Colon (tissue), 2 donors: ENCODE measurements around the gene KRT10.
"Not testable (repeated sequence)": the region's sequence is repeated elsewhere in the genome, so short reads cannot be mapped to it uniquely, and the experiment has no call there.

ENCODE experiments used
- FAIRE-seq: peaks from 2 replicates; lab custom pipeline; 2012; peaks lifted over from hg19 to GRCh38; lab: Jason Lieb, UNC
- donor health status: control.
- donor health status: control.

Gene KRT10

GRCh38 chr17:40822132-40822812 lies at the start of gene KRT10:
Gene KRT10 (minus strand): TSS chr17:40822614. CDS start chr17:40822585, 29 bp downstream.
- FAIRE-seq, result no peak

- no peak for FAIRE-seq
Measured at GRCh38 chr17:40871316-40871715, 48.9 kb upstream of the KRT10 start.

- no peak for FAIRE-seq
Measured at GRCh38 chr17:40870136-40870535, 47.7 kb upstream of the KRT10 start.

- FAIRE-seq, result no peak
Measured at GRCh38 chr17:40866838-40867237, 44.4 kb upstream of the KRT10 start, which contains the start of gene KRT12. Gene KRT12 (minus strand): TSS chr17:40867223. CDS start chr17:40867186, 37 bp downstream.

GRCh38 chr17:40864661-40865390 lies 42.4 kb upstream of the KRT10 start:
- no peak for FAIRE-seq

- no peak for FAIRE-seq
Measured at GRCh38 chr17:40862985-40863733, 40.7 kb upstream of the KRT10 start.

GRCh38 chr17:40859536-40859935 lies 37.1 kb upstream of the KRT10 start:
- no peak for FAIRE-seq

- not testable (repeated sequence) for FAIRE-seq
Measured at GRCh38 chr17:40858667-40859066, 36.3 kb upstream of the KRT10 start.

- FAIRE-seq, result no peak
Measured at GRCh38 chr17:40857535-40857934, 35.1 kb upstream of the KRT10 start.

- FAIRE-seq, result no peak
Measured at GRCh38 chr17:40854175-40854814, 31.9 kb upstream of the KRT10 start.

GRCh38 chr17:40852364-40852763 lies 29.9 kb upstream of the KRT10 start:
- no peak for FAIRE-seq

- no peak for FAIRE-seq
Measured at GRCh38 chr17:40850293-40850972, 28.0 kb upstream of the KRT10 start.

- FAIRE-seq, result no peak
Measured at GRCh38 chr17:40849723-40850122, 27.3 kb upstream of the KRT10 start.

GRCh38 chr17:40848583-40849235 lies 26.3 kb upstream of the KRT10 start:
- FAIRE-seq, result no peak

- no peak for FAIRE-seq
Measured at GRCh38 chr17:40846515-40847144, 24.2 kb upstream of the KRT10 start.

- FAIRE-seq, result no peak
Measured at GRCh38 chr17:40844671-40845107, 22.3 kb upstream of the KRT10 start.

GRCh38 chr17:40843242-40843641 lies 20.8 kb upstream of the KRT10 start:
- FAIRE-seq, result no peak

- FAIRE-seq, result no peak
Measured at GRCh38 chr17:40841246-40841645, 18.8 kb upstream of the KRT10 start.

GRCh38 chr17:40839194-40839593 lies 16.8 kb upstream of the KRT10 start:
- FAIRE-seq, result no peak

- no peak for FAIRE-seq
Measured at GRCh38 chr17:40836020-40836419, 13.6 kb upstream of the KRT10 start.

GRCh38 chr17:40833882-40834281 lies 11.5 kb upstream of the KRT10 start:
- no peak for FAIRE-seq
